GM19455 (cell line): ENCODE results near the gene NIFK.
"Not testable (repeated sequence)": the region's sequence is repeated elsewhere in the genome, so short reads cannot be mapped to it uniquely, and the experiment has no call there.

Source experiments
- ATAC-seq: cut with Tn5 transposase; IDR thresholded peaks from one replicate; pipeline ENCODE4 v1.9.1; 2021; ENCODE audit not compliant: unreplicated experiment

Gene NIFK

GRCh38 chr2:121696410-121696930 lies 40.2 kb downstream of the NIFK start:
- ATAC-seq = no peak

DNA sequence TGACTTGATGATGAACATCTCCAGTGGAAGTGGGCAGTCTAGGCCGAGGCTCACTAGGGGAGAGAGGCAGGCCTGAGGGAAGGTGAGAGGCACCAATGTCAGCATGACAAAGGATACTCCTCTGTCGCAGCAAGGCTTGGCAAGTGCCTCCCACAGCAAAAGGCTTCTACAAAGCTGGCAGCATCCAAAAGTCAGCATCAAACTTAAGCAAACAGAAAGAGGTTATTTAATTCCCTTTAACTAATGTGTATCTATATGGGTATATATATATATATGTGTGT lies 41.6 kb downstream of the NIFK start:
- ATAC-seq = no peak

DNA sequence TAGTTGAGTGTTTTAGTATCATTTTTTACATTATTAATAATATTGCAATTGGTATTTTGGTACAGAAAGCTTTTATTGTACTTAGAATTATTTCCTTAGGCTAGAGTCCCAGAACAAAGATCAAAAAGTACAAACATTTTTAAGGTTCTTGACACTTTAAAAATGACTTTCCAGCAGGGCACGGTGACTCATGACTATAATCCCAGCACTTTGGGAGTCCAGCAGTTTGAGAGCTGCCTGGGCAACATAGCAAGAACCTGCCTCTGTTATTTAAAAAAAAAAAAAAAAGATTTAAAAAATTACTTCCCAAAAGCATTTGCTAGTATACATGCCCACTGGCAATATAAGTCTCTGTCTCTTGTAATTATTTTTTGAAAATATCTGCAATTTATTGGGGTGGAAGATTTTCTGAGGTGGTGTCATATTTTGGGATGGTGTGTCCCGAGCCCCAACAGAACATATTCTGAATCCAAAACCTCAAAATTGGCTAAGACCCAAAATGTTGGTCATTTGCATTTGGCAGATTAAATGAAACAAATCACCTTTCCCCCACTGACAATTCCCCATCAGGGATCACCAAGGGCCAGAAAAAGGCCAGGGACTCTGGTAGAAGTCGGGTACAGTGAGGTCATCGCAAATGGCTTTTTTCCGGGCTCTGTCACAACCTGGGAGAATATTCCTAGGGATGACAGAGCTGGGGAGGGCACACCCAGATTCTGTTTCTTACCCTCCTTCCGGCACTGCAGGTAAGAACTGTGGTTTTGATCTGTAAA lies 42.1 kb downstream of the NIFK start:
- ATAC-seq = no peak

DNA sequence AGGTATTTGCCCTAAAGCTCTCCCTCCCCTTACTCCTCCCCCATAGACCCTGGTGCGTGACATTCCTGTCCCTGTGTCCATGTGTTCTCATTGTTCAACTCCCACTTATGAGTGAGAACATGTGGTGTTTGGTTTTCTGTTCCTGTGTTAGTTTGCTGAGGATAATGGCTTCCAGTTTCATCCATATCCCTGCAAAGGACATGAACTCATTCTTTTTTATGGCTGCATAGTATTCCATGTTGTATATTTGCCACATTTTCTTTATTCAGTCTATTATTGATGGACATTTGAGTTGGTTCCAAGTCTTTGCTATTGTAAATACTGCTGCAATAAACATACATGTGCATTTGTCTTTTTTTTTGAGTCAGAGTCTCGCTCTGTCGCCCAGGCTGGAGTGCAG lies 46.1 kb downstream of the NIFK start:
- ATAC-seq = not testable (repeated sequence)

- ATAC-seq = no peak
Observed at GRCh38 chr2:121690095-121690494, 46.6 kb downstream of the NIFK start.

DNA sequence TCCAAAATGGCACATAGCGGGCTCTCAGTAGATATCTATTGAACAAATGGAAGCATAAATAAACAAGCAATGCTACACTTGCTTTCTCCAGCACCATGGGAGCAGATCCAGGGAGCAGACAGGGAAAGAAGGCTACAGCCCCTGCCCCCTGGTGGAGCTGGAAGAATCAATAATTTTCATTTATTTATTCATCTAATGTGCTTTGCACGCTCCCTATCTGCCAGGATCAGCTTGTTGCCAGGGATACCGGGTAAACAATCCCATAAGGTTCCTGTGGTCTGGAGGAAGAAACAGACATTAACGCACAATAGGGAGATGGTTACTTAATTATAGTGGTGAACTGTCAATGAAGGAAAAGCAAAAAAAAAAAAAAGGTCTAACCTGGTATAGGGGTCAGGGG lies 47.3 kb downstream of the NIFK start:
- ATAC-seq = no peak

GRCh38 chr2:121688820-121689219 lies 47.9 kb downstream of the NIFK start:
- ATAC-seq = no peak

GRCh38 chr2:121686902-121687301 lies 49.8 kb downstream of the NIFK start:
- no peak for ATAC-seq

GRCh38 chr2:121686218-121686617 lies 50.5 kb downstream of the NIFK start:
- ATAC-seq = no peak

- no peak for ATAC-seq
Observed at GRCh38 chr2:121682396-121683298, 54.0 kb downstream of the NIFK start.

DNA sequence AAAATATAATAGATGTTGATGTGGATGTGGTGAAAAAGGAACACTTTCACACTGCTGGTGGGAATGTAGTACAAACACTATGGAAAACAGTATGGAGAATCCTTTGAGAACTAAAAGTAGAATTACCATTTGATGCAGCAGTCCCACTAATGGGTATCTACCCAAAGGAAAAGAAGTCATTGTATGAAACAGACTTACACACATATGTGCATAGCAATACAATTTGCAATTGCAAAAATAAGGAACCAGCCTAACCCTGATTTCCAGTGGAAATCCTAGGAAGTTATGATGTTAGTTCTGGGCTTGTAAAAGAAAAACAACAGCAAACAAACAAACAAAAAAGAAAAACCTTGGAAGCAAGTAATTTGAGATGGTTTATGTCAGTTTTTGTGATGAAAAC lies 58.8 kb downstream of the NIFK start:
- no peak for ATAC-seq
